ENCODE measurements around the gene HDLBP.

The HDLBP gene

DNA sequence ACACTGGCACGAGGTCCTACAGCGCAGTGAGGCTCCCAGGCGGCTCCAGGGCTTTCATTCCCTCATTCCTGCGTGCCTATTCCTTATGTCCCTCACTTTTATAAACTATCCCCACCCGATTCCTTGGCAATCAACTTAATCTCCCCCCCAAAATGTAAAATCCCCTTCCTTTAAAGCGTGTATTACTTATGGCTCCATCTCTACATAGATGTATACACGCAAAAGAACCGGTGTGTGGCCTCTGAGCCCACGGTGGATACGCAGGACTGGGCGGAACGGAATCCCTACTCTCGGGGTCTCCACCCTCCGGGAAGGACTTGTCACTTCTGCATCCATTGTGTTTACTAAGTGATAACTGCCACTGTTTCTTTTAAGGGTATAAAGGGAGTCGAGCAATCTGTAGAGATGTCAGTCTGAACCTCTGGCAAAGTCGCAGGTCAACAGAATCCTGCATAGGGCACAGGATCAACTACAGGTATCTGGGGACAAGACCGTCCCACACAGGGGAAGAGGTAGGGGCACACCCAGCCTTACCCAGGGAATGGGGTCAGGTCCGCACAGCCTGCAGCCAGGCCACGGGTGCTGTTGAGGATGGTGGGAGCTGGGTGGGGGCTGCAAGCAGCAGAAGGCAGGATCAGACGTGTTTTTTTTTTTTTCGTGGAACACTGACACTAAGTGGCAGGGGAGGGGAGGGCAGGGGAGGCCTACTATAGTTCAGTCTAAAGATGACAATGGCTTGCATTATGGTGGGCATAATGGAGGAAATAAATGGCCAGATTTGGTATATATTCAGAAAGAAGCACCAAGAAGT, 42.1 kb downstream of the HDLBP start:
- no peak for DNase-seq

DNA sequence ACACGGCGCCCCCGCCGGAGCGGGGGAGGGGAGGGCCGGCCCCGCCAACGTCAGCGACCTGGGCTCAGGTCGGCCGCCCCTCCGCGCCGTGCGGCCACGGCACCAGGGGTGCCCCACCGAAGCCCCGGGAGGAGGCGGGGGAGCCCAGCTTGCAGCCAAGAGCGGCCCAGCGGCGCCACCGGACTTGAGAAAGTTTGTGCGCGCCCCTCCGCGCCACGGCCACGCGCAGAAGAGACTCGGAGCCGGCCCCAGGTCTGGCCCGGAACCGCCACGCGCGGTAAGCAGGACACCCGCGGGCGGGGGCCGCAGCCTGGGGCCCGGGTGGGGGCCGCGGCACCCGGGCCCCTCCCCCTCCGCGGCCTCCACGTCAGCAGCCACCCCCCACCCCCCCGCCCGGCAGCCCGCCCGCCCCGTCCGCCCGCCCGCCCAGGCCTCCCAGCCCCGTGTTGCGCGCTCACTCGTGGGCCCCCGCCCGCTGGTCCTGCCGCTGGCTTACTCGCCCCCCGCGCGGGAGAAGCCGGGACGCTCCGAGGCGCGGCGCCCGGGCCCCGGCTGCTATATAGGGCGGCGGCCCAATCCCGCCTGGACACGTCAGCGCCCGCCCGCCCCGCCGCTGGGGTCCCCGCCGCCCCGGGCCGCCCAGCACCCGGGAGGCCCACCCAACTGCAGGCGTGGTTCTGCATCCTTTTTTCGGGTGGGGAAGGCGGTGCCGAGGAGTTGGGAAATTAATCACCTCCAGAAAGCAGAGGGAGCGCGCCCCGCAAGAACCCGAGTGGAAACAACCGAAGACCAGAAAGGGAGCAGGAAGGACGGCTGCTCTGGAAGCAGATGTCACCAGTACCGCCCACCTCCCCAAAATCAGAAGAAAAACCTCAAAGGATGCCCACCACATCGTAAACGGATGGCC, 42.9 kb downstream of the HDLBP start:
- peak; percentile 61 for DNase-seq

DNA sequence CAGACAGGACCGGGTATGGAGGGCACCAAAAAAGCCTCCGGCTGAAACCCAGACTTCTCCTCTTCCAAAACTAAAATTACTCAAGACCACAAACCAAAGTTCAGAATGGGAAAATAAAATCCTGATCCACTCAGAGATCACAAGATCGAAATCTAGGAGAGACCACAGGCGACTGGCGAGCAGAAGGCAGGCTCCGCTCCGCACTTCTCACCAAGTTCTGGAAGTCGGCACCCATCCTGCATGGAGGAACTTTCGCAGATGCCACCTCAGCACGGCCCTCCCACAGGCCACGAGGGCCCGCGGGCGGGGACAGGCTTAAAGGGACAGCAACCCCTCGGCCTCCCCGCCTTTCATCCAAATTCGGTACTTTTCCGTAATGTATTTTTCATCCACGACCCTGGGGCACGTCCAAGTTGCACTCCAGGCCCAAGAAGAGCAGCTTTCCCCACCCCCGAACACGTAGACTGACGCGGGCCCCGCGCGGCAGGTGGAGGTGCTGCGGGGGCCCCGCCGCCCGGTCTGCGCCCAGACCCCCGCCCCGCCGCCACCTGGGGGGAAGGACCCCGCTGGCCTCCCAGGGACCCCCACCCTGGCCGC, 43.7 kb downstream of the HDLBP start:
- peak; percentile 59 for DNase-seq

DNA sequence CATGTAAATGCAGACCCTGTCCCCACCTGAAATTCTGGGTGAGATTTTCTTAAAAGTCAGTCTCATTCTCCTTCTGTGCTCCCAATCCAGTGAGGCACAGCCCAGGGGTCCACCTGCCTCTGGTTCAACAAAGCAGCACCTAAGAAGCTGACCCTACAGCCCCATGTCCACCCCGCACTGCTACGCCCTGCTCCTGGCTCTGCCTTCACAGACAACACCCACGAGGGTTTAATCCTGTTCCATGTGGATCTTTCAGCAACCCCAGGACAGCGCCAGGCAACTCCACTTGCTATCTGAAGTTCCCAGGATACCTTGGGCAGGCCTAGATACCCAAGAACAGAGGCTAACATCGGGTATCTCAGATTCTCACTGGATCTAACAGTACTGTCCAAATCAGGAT, 44.9 kb downstream of the HDLBP start:
- DNase-seq = no peak

DNA sequence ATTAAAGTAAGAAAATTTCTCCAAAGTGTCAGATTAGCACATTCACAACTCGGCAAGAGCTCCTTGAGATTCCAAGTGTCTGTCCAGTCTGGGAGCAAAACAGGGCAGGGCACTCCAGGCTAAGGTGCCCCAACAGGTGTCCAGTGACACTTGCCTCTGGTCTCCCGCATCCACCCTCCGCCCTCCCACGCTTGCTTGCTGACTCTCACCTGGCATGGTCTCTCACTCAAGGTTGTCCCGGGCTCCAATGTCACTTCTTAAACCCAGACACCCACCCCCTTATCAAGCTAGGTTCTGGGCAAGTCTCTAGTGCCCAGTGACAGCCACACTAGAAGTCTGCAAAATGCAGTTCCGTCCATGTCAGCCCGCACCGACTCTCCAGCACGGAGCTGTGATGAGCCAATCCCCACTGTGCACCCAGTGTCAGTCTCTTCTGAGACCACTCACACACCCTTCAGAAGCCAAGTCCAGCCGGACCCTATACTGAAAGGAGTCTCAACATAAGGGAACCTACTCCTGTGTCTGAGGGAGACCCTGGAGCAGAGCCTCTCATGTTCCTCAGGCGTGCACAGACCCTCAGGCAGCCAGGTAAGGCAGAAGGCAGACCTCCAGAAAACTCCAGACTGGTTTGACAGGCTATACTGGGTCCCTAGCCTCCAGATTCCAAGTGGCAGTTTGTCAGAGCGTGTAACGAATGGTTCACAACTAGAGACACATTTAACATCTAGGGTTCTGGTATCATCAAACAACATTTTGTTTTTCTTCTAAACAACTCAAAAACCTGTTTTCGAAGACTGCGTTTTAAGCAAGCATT, 45.6 kb downstream of the HDLBP start:
- no peak for DNase-seq

DNA sequence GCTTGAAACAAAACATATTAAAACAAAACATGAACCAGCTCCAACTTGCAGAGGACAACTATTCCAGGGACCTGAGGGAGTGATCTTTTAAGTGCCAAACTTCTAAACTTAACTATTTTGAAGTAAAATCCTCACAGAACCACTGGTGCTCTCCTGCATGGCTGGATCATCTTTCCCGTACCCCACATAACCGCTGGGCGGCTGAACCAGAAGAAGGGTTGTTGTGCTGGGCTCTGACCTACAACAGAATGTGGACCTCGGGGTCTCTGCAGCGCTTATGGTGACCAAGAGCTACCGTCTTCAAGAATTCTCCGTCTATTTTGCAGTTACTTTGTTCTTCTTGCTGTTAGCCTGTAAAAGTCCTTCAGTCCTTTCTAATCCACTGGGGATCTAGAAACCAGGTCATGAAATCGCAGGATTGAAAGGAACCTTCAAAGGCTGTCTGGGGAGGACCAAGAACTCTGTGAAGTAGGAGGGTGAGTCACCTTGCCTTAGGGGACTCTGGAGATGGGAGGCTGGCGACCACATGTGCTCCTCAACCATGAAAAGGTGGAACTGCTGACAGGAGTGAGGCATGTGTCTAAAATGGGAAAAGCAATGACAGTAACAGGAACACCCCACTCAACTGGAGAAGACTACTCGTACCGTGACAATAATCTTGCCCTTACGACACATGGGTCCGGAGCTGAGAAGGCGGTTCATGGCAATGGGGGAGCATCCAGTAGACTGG, 46.6 kb downstream of the HDLBP start:
- no peak for DNase-seq

DNA sequence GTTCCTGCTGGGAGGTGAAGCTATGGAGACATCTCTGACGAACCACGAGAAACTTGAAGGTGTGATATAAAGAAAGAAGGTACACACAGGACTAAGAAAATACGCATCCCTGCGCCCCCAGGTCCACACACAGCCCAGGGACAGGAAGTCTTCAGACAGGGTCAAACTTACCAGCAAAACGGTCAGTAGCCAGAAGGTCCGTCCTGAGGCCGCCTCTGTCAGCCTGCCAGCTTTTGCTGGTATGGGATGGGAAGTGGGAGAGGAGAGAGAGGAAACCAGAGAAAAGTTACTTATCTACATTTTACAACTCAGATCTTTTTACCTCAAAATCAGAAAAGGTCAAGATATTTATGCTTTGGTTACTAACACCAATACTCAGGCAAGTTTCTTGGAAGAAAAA, 47.2 kb downstream of the HDLBP start:
- no peak for DNase-seq

DNA sequence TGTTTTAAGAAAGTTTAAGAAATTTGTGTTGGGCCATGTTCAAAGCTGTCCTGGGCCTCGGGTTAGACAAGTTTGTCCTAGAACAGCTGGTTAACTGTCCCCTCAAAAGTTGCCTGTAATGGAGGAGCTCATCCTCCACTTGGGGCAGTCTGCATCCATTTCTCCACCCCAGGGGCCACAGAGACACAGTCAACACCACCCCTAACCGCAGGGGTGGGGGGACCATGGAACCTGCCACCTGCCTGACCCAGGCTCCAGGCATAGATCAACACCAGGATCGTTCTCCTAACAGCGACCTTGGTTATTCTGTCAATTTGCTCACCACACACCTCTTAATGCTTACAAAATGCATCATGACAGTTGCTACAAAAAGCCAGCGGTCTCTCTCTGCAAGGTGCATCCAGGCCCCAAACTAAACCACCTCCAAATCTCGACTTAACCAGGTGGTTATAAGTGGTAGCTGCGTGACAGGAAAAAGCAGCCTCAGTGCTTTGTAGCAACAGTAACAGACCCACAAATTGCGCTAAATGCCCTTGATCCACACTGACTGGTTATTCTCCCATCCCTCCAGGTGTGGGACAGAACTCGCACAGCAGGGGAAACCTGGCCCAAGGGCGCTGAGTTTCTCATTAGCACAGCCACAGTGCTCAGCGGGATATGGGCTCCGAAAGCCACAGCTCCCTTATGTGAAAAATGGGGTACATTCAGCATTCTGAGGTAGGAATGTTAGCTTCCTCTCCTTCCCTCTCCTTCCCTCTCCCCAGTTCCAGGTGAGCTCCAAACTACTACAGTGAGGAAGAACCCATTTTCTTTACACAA, 48.0 kb downstream of the HDLBP start:
- DNase-seq = no peak

DNA sequence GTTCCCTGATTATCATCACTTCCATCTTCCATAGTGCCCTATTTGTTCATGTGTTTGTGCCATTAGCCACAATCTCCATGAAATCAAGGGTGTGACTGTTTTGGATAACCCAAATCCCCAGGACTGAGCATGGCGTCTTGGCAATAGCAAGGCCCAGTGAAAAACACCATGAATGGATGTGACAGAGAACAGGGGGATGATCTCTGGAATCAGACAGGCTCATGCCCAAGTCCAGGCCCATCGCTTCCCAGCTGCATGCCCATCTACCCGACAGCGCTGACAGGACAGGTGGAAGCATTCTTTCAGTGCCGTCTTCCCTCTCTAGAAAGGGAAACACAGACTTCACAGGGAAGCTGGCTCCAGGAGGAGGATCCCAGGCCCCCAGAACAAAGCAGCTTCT, 50.0 kb downstream of the HDLBP start:
- no peak for DNase-seq

DNA sequence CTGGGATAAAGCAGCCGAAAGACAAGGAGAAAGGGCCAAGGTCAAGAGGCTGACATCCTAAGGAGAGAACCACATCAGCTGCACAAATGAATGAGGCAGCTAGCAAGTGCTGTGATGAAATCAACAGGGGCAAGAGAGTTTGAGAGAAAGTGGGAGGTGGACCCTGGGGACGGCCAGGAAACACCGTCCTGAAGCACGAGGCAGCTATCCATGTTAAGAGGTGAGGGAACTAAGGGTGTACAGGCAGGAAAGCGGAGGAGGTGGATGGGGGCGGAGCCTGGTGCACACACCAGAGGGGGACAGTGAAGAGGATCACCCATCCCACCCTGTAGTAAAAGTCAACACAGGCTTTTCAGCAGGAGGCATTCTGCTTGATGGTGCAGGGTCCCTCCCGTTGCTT, 52.4 kb downstream of the HDLBP start:
- no peak for DNase-seq

DNA sequence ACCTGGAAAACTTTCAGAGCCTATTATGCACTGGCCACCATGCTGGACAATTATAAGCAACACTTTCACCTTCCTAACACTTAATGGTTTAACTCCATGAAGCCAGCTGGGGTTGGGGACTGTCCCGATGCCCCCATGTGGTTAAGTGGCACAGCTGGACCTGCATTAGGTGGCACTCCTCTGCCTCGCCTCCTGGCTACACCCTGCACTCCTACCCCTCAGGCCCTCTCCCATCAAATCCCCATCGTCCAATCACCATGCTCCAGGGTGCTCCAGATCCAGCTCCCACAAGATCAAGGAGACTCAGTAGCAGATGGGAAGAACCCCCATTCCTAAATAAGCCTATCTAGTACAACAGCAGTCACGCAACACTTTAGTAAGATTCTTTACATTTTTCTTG, 53.8 kb downstream of the HDLBP start:
- DNase-seq = no peak

DNA sequence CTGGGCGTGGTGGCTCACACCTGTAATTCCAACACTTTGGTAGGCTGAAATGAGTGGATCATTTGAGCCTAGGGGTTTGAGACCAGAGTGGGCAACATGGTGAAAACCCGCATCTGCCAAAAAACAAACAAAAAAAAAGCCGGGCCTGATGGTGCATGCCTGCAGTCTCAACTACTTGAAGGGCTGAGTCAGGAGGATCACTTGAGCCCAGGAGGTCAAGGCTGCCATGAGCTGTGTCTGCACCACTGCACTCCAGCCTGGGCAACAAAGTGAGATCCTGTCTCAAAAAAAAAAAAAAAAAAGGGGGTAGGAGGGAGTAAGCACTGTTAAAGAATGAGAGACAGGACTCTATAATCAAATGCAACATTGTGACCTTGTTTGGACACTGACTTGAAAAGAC, 54.6 kb downstream of the HDLBP start:
- no peak for DNase-seq

DNA sequence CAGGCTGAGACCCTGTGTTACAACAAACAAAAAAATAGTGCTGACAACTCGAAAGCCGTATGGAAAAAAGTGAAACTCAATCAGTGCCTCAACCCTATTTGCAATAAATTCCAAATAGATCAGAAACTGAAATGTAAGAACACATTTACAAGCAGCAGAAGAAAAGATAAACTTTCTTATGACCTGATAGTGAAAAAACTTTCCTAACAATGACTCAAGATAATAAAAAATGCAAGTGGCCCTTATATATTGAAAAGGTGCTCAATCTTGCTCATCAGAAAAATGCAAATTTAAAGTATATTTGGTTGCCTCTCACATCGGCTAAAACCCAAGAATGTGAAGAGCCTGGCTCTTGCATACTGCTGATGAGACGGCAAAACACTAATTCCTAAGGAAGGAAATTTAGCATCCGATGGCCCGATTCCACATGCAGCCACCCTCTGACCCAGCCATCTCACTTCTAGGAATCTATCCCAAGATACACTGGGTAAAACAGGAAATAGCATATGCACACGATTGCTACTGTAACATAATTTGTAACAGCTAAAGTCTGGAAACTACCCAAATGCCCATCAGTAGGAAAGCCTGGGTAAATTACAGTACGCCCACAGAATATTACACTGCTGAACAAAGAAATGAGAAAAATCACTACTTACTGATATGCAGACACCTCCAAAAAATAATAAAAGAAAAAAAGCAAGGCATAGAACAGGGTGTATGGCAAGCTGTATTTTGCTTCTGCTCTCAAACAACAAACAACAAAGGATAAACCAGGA, 56.8 kb downstream of the HDLBP start:
- DNase-seq = no peak

DNA sequence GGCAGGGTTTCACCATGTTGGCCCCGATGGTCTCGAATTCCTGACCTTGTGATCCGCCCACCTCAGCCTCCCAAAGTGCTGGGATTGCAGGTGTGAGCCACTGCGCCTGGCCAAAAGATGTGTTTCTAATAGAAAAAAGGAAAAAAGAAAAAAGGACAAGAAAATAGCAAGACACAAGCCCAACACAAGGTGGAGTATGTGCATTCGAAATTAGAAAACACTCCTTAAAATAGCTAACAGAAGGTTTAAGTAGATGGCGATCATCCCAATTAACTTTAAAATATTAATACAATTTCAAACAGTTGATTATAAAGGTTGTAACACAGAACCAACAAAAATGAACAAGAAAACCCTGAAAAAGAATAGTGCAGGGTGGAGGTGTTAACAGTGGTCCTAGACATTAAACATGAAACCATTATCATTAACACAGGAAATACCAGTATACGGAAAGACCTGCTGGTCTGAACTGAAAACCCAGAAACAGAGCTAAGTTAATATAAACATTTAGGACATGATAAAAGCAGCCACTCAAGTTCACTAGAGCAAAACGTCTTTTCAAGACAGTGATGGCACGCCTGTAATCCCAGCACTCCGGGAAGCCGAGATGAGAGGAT, 57.9 kb downstream of the HDLBP start:
- no peak for DNase-seq

DNA sequence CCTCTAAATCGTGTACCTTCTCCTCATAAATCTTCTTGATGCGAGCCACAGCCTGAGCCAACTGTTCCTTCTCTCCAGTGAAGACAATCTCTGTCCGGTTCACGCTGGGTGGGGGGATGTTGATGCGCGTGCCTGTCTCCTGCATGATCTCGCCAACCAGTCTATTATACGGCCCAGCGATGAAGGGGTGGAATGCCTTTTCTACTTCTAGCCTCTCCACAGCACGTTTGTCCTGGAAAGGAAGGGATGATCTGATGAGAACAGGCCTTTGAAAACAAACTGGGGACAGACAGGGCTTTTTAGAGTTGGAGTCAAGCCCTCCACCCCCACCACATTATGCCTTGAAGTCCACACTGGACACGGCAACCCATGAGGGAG, 59.3 kb downstream of the HDLBP start:
- no peak for DNase-seq

DNA sequence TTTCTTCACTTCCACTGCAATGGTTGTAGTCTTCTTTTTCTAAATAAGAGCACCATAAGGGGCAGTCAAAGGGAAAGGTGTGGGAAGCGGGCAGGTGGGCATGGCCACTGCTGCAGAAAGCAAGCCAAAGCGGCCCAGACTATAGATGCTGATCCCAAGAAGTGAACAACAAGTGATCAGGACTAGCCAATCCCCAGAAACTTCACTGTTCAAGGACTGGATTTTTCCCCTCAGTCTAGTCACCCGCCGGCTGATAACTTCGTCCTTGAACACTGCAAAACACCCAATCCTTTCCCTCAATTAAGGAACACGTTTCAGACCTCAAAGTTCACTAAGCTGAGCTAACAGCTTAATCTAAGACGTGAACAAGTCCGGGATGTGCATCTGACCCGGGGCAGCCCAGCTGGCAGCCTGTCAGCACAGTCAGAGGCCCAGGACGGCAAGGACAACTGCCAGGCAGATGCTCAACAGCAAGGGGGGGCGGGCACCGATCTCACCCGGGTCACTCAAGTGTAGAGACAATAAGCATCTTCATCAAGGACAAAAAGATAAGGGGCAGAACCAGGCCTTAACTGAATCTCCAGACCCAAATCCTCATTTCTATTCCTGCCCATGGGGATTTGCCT, 59.8 kb downstream of the HDLBP start:
- DNase-seq = no peak

DNA sequence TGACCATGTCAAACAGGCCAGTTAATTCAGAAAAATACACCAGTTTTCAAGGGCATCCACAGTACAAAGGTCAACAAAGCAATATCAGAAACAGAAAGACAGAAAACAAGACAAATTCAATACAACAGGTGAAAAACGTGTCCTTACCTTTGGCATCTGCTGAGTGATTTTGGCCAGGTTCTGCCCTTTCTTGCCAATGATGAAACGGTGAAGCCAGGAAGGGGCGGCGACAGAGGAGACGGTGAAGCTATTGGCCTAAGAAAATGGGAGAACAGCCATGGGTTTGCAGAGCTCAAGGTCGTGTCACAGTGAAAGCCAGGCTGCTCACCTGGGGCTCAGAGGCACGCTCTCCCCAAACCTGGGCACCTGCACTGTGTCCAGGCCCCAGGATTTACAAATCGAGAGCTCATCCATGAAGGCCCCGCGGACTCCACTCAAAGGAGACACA, 60.5 kb downstream of the HDLBP start:
- no peak for DNase-seq

DNA sequence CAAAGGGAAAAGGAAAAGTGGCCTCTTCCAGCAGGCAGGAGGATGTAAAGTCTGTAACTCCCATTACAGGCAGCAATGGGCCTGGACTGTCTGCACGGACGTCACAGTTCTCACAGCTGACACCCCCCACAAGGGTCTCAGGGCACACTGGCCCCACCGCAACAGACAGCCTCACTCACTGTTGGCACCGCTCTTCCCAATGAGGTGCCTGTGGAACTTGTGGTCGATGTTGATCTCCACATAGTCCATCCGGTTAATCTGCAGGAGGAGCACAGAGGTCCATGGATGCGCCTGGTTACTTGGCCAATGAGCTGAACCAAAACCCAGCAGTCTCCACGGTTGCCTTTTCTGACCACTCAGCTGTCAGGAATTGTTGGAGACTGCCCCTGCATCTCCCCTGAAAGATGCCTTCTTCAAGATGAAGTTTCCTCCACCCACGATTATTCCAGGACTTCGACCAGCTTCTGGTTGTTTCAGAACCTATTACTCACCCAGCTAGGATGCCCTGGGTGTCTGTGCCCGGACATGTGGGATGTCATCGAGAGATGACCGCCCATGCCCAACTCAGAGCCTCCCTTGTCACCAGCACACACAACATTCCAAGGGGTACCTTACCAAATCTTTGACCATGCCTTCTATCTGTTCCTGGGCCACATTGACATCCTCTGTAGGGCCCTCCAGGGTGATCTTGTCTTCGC, 62.5 kb downstream of the HDLBP start:
- no peak for DNase-seq

DNA sequence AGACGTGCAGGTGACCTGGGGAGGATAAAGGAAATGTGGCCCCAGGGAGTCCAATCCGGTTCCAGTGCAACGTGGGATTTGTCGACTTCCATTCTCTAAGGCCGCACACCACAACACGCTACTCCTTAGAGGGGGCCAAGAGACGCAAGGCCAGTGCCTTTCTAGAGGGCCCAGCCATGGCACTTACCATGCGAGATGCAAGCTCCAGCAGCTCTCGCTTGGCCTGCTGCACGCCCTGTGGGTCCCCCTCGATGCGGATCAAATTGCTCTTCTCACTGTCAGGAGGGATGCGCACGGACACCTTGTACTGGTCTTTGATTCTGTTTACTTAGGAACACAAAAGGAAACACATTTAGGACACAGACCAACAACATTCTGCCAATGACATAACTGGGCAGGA, 65.8 kb downstream of the HDLBP start:
- DNase-seq = no peak
